Calu3 (cell line): ENCODE results near the gene OXSR1. TPM values are rescaled to one million over a fixed set of nuclear protein-coding genes. Genes with fewer than 3 reads are reported as not detected.

Experiments
- BruUV-seq: library from RNA; stranded (reverse); fragments of 400-500 nt; replicated peaks from 2 replicates; lab custom pipeline; 2021; lab: Mats Ljungman, UMichigan
- CTCF ChIA-PET: fragments of 300-600 bp; sonication (Branson Sonifier 250); formaldehyde crosslinking; loops from one replicate; lab custom pipeline; 2022; ENCODE audit warnings: antibody characterized with exemption; lab: Charles Lee
- DNase-seq: peaks from one replicate; pipeline ENCODE4 v3.0.0; 2022
- H3K27ac Mint-ChIP-seq: one replicate; pipeline ENCODE4 v1.8.0; 2022; ENCODE audit warnings: mixed read lengths; ENCODE audit not compliant: unreplicated experiment
- H3K27me3 Mint-ChIP-seq: one replicate; pipeline ENCODE4 v1.8.0; 2022; ENCODE audit warnings: mixed read lengths; ENCODE audit not compliant: unreplicated experiment
- H3K36me3 Mint-ChIP-seq: one replicate; pipeline ENCODE4 v1.8.0; 2022; ENCODE audit warnings: mild to moderate bottlenecking, moderate library complexity, mixed read lengths; ENCODE audit not compliant: insufficient read depth, unreplicated experiment
- H3K4me1 Mint-ChIP-seq: one replicate; pipeline ENCODE4 v1.8.0; 2022; ENCODE audit warnings: mild to moderate bottlenecking, low read depth, mixed read lengths; ENCODE audit not compliant: unreplicated experiment
- H3K4me3 Mint-ChIP-seq: one replicate; pipeline ENCODE4 v1.8.0; 2022; ENCODE audit warnings: mild to moderate bottlenecking, low read depth, moderate library complexity, mixed read lengths; ENCODE audit not compliant: unreplicated experiment
- H3K9me3 Mint-ChIP-seq: one replicate; pipeline ENCODE4 v1.8.0; 2022; ENCODE audit warnings: low read depth, mixed read lengths; ENCODE audit not compliant: unreplicated experiment
- intact Hi-C: fragments of 100-400 bp; cut with micrococcal nuclease; formaldehyde crosslinking; loops from one replicate; pipeline ENCODE4 v1.10.0; 2022; ENCODE audit not compliant: unreplicated experiment
- total RNA-seq: library from RNA; stranded (reverse); gene quantifications from 2 replicates; pipeline ENCODE4 v1.2.3, GENCODE V29; 2022
- TF ChIP-seq, protein P1 (sequence below): fragments of 200-600 bp; IDR thresholded peaks from one replicate; pipeline ENCODE4 v1.8.0; 2022; ENCODE audit warnings: antibody characterized with exemption; ENCODE audit not compliant: unreplicated experiment

OXSR1 gene
- total RNA-seq, 1 experiment from 2014 or later: 50.4 TPM

DNA sequence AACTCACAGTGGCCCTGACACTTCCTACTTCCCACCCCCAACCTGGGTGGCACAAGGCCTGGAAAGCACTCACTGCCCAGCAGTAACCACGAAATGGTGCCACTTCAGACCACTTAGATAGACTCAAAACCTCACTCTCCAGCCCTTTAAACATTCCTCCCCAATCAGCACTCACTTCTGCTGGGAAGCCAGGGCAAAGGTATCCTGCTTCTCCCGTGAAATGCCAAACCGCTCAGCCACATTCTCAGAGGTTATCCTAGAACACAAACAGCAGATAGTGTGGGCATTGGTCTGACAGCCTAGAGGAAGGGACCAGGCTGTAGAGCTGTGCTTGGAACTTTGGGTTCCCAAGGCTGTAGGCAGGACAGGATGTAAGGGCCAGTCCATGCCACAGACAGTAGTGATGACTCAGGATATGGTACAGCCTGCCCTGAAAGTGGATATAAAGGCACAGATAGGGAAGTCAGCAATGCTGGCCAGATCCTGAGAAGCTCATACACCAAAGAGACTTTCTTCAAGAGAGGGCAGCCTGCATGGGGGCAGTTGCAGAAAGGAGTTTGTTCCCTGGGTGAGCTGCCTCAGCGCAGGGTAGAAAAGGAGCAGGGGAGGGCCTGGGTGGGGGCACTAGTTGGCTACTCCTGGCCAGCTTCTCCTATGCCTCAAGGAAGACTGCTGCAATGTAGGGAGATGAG is 37.6 kb upstream of the OXSR1 start:
- no TSS peak for BruUV-seq
- Mint-ChIP-seq H3K27me3 (no peaks in the 10 kb centered on the region), H3K27ac (no peak overlapping the region), H3K36me3 (peaks cover 46% of the 10 kb centered on the region), H3K9me3 (no peaks in the 10 kb centered on the region), H3K4me1 (peaks cover 7% of the 10 kb centered on the region), H3K4me3 (no peak overlapping the region)
- intact Hi-C loops: no loop called here
- TF ChIP-seq, protein P1, sequence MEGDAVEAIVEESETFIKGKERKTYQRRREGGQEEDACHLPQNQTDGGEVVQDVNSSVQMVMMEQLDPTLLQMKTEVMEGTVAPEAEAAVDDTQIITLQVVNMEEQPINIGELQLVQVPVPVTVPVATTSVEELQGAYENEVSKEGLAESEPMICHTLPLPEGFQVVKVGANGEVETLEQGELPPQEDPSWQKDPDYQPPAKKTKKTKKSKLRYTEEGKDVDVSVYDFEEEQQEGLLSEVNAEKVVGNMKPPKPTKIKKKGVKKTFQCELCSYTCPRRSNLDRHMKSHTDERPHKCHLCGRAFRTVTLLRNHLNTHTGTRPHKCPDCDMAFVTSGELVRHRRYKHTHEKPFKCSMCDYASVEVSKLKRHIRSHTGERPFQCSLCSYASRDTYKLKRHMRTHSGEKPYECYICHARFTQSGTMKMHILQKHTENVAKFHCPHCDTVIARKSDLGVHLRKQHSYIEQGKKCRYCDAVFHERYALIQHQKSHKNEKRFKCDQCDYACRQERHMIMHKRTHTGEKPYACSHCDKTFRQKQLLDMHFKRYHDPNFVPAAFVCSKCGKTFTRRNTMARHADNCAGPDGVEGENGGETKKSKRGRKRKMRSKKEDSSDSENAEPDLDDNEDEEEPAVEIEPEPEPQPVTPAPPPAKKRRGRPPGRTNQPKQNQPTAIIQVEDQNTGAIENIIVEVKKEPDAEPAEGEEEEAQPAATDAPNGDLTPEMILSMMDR: no peak
- no peak for DNase-seq
- CTCF ChIA-PET: no interaction called here

DNA sequence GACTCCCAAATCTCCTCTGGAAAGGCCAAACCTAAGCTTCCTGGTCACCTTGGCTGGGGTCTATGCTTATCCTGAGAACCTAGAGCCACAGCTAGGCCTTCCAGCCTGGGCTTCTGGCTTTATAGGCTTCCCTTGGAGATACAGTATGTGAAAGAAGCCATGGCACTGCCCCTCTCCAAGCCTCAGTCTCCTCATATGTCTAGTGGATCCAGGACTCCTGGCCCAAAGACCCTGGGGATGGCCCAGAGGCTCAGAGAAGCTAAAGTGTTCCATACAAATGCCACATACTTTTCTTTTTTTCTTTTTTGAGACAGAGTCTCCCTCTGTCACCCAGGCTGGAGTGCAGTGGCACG is 37.1 kb upstream of the OXSR1 start:
- H3K9me3 Mint-ChIP-seq: no peaks in the 10 kb centered on the region
- CTCF ChIA-PET: no interaction called here
- intact Hi-C loops: no loop called here
- H3K4me1 Mint-ChIP-seq: peaks cover 12% of the 10 kb centered on the region
- no peaks in the 10 kb centered on the region for H3K27me3 Mint-ChIP-seq
- TF ChIP-seq, protein P1: no peak
- H3K4me3 Mint-ChIP-seq: no peak overlapping the region
- H3K27ac Mint-ChIP-seq: no peak overlapping the region
- peaks cover 49% of the 10 kb centered on the region for H3K36me3 Mint-ChIP-seq
- DNase-seq: no peak
- no TSS peak for BruUV-seq

DNA sequence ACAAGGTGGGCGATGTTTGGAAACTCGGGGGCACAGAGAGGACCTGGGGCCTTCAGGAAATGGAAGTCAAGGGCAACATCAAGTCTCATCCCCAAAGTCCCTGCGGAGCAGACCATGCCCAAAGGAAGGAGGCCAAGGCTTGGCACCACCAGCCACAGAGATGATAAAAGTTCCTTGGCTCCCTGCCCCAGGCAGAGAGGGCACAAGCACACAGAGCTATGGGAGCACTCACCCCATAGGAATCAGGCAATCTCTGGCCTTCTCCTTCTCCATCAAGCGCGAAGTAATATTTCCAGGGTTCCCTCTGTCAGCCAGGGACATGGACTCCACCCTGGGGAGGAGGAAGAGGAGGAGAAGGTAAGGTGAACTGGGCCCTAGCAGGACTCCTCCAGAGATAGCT is 36.3 kb upstream of the OXSR1 start:
- intact Hi-C loops: no loop called here
- H3K27me3 Mint-ChIP-seq: no peaks in the 10 kb centered on the region
- CTCF ChIA-PET: no interaction called here
- no TSS peak for BruUV-seq
- TF ChIP-seq, protein P1: no peak
- H3K36me3 Mint-ChIP-seq: peaks cover 53% of the 10 kb centered on the region
- DNase-seq: no peak
- H3K4me3 Mint-ChIP-seq: no peak overlapping the region
- no peak overlapping the region for H3K27ac Mint-ChIP-seq
- H3K9me3 Mint-ChIP-seq: no peaks in the 10 kb centered on the region
- H3K4me1 Mint-ChIP-seq: peaks cover 20% of the 10 kb centered on the region

DNA sequence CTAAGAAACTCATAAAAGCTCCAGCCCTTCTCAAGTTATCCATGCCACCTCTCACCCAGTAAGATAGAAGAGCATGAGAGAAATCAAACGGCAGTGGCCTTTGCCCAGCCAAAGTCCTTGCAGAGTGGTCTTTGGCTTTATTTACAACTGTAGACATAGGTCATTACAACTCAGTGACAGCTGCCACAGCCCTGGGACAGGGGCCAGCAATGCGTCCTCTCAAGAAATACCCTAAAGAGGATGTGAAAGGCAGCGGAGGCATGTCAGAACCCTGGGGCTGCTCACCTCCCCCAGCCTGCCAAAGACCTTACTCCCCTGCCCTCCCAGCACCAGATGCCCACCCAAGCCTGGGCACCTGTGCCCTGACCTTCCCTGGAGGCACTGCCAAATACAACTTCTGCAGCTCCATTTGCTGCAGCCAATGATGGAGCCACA is 34.7 kb upstream of the OXSR1 start:
- H3K27me3 Mint-ChIP-seq: no peaks in the 10 kb centered on the region
- intact Hi-C loops: no loop called here
- H3K9me3 Mint-ChIP-seq: no peaks in the 10 kb centered on the region
- no TSS peak for BruUV-seq
- H3K36me3 Mint-ChIP-seq: peaks cover 49% of the 10 kb centered on the region
- DNase-seq: no peak
- H3K4me3 Mint-ChIP-seq: no peak overlapping the region
- peaks cover 36% of the 10 kb centered on the region for H3K4me1 Mint-ChIP-seq
- TF ChIP-seq, protein P1: no peak
- CTCF ChIA-PET: no interaction called here
- no peak overlapping the region for H3K27ac Mint-ChIP-seq
